EH (cell line): ENCODE measurements around the gene YIPF2.
A peak's percentile ranks its signal among the peaks of the same experiment; 100 is the strongest.

Experiments used
- DNase-seq: peaks from one replicate; pipeline ENCODE4 v3.0.0-alpha.2; 2015; ENCODE audit warnings: low read depth

Gene YIPF2

DNA sequence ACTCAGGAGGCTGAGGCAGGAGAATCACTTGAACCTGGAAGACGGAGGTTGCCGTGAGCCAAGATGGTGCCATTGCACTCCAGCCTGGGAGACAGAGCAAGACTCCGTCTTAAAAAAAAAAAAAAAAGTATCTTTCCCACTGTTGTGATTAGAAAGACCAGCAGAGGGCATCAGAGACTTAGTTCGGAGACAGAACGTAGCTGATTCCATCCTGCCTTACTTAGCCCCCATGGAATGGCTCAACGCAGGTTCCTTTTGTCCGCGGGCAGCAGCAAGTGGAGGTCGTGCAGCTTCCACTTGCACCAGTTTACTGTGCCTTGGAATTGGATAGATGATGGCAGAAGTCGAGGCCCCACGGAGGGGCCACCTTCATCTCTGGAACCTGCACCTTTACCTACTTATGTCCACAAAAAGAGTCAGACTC is 8.2 kb upstream of the YIPF2 start:
- DNase-seq = peak; percentile 81

DNA sequence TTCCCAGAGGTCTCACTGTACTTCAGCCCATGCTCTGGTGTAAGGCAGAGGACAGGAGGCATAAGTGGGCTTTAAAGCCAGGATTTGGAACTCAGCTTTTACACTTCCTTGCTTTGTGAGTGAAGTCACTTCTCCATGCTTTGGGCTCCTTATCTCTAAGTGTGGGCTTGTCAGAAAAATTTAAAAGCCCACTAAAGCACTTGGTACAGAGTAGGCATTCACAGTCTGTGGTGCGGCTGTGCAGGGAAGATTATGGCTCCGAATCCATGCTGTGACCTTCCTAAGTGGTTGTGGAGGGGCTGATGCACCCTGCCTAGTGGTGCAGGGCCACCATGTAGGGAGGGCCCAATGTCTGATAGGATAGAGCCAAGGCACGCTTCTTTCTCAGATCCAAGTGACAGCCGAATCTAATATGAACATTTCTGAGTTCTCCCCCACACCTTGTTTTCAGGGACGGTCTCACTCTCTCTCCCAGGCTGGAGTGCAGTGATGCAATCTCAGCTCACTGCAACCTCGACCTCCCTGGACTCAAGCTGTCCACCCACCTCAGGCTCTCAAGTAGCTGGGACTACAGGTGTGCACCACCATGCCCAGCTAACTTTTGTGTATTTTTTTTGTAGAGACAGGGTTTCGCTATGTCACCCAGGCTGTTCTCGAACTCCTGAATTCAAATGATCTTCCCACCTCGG is 7.1 kb upstream of the YIPF2 start:
- DNase-seq = no peak

DNA sequence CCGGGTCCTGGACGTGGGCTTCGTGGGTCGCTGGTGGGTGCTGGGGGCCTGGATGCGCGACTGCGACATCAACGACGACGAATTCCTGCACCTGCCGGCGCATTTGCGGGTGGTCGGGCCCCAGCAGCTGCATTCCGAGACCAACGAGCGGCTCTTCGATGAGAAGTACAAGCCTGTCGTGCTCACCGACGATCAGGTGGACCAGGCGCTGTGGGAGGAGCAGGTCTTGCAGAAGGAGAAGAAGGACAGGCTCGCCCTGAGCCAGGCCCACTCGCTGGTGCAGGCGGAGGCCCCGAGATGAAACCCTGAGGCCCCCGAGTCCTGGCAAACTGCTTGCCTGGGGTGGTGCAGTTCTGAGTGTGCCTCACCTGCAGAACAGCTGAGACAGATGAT is 959 bp upstream of the YIPF2 start:
- no peak for DNase-seq

DNA sequence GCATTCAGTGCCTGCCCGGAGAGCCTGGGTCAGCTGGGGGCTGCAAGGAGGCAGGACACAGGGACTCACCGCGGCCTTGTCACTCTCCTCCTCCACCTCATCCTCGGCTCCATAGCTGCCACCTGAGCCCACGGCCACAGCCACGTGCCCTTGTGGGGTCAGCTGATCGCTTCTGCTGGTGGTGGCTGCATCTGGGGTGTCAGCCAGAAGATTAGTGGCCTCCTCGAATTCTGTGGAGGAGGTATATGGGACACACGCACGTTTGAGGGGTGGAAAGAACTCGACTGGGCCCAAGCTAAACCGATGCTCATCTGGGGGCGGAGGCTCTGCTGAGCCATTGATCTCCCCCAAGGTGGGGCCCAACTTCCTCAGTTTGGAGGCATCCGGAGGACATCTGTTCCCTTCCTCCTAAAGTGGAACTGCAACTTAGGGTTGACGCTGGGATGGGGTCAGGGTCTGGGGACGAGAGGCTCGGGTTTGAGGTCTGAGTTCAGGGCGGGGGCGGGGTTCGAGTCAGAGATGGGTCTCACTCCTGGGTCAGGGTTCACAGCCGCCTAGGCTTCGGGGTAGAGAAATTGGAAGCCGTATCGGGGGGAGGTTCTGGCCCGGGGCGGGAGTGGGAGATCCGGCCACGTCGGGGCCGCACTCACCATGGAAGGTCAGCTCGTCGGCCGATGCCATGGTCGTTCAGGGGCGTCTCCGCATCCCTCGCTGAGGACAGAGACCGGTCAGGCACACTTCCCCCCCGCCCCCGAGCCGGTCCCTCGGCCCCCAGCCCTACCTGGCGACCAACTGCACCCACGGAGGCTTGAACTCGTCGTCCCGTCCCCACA is 493 bp downstream of the YIPF2 start:
- DNase-seq = no peak

DNA sequence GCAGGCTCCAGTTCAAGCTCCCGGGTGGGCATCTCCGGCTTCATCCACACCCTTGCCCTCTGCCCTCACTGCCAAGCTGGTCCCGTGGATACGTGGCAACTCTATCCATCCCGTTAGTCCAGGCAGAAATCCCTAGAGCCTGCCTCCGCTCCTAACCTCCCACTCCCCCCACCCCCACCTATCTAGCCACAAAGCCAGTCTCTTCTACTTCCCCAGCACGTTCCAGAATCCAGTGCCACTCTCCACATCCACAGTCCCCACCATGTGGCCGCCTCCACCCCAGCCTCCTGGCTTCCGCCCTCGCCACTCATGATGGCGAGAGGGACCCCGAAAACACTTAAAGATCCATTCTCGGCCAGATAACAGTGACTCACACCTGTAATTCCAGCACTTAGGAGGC is 3.8 kb downstream of the YIPF2 start:
- no peak for DNase-seq

- DNase-seq = no peak
These were observed 5.0 kb downstream of the YIPF2 start for GRCh38 chr19:10923260-10924112.

DNA sequence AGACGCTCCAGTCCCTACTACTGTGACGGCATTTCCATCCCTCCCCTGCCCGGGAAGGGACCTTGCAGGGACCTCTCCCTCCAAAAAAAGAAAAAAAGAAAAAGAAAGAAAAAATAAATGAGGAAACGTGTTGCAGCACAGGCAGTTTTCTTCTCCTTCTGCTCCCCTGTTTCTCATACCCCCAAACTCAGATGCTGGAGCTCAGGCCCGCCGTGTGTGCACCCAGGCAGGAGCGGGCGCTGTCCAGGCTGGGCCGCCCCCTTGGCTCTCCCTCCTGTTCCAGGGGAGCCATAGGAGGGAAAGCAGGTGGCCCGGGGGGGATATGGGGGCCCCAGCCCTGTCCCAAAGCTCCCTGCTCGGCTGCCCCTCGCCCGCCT is 5.8 kb downstream of the YIPF2 start:
- DNase-seq = no peak

- no peak for DNase-seq
These were observed 6.4 kb downstream of the YIPF2 start for GRCh38 chr19:10921910-10922637.

DNA sequence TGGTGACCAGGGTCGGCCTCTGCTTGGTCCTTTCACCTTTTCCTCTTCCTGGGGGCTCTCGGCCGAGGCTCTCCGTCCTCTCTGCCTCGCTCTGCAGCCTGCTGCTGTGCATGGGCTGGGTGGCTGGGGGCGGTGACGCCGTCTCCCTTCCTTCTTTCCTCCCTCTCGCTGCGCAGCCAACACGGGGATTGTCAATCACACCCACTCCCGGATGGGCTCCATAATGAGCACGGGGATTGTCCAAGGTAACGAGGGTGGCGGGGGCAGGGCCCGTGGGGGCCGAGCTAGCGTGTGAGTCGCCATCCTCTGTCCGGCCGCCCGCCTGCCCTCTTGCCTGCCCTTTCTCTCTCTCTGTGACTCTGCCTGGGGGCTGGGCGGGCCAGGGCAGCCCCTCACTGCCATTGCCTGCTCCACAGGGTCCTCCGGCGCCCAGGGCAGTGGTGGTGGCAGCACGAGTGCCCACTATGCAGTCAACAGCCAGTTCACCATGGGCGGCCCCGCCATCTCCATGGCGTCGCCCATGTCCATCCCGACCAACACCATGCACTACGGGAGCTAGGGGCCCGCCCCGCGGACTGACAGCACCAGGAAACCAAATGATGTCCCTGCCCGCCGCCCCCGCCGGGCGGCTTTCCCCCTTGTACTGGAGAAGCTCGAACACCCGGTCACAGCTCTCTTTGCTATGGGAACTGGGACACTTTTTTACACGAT is 7.1 kb downstream of the YIPF2 start:
- no peak for DNase-seq

DNA sequence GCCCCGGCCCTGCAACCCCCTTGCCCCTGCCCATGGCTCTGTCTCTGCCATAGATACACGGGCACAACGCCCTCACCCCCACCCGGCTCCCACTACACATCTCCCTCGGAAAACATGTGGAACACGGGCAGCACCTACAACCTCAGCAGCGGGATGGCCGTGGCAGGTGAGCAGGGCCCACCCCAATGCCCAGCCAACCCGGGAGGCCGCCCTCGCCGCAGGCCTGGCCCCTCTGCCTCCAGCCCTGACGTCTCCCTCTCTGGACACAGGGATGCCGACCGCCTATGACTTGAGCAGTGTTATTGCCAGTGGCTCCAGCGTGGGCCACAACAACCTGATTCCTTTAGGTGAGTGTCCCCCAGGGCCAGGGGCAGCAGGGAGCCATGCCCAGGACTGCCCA is 7.7 kb downstream of the YIPF2 start:
- no peak for DNase-seq

DNA sequence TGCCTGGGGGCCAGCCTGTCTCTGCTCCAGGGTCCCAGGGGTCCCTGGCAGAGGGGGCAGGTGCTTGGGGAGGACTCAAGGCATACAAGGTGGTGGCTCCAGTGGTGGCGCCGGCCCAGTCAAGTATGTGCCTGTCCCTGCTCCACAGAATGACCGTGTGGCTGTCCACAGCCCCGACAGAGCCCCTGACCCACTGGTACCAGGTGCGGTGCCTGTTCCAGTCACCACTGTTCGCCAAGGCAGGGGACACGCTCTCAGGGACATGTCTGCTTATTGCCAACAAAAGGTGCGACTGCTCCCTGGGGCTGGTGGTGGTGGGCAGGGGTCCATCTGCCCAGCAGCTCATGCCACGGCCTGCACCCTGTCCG is 8.2 kb downstream of the YIPF2 start:
- DNase-seq = no peak

DNA sequence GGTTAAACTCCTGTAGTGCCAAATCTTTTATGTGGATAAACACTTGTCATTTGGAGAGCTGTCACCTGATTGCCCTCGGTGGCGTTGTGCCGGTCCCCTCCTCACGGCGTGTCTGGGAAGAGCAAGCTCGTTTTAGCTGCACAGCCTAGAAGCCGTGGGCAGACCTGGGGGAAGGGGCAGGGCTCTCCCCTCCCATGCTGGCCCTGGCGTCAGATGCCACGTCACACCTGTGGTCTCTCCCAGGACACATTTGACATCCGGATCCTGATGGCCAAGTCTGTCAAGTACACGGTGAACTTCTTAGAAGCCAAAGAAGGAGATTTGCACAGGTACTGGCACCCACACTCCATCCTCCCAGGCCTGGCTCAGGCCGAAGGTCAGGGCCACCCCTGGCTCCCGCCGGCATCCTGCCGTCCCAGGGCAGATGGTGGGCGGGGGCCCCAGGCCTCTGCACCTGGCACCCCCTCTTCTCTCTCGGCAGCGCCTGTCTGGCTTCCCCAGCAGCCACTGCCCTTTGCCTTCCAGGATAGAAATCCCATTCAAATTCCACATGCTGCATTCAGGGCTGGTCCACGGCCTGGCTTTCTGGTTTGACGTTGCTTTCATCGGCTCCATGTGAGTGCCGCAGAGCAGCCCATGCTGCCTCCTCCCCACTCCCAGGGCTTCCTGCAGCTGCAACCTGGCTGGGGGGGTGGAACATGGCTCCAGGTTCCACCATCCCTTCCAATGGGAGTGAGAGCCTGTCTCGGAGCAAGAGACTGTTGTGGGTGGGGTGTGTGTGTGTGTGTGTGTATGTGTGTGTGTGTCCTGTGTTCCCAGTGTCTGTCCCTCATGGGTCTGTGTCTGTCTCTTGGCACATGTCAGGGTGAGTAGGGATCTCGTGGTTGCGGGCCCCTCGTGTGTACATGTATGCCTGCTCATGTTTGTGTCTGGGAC is 8.8 kb downstream of the YIPF2 start:
- no peak for DNase-seq

- no peak for DNase-seq
These were observed 10.1 kb downstream of the YIPF2 start for GRCh38 chr19:10918359-10918758.

- DNase-seq = no peak
These were observed 11.8 kb downstream of the YIPF2 start for GRCh38 chr19:10916602-10917001.

GRCh38 chr19:10915130-10916091 is 13.0 kb downstream of the YIPF2 start:
- DNase-seq = peak; percentile 90

DNA sequence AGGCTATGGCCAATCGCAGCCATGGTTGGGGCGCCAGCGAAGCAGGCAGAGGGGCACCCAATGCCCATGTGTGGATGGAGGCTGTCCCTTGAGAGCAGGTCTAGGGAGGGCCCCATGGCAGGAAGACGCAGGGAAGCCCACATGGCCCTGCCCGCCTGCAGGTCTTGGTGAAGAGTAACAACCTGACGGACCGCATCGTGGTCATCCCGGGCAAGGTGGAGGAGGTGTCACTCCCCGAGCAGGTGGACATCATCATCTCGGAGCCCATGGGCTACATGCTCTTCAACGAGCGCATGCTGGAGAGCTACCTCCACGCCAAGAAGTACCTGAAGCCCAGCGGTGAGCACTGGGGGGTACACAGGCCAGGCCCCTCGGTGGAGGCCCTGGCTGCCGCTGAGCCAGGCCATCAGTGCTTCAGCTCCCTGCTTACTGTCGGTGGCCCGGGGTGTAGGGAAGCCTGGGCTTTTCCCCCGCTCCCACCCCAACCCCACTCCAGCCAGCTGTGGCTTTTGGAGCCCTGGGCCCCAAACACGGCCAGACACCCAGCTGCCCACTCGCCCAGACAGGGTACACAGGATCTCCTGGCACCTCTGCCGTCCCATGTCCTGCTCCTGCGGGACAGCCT is 14.6 kb downstream of the YIPF2 start:
- no peak for DNase-seq

GRCh38 chr19:10912619-10913018 is 15.8 kb downstream of the YIPF2 start:
- no peak for DNase-seq

- DNase-seq = no peak
These were observed 16.7 kb downstream of the YIPF2 start for GRCh38 chr19:10911579-10912363.
